Stimulated activated CD4-positive, alpha-beta T cell treated with anti-CD3 and anti-CD28 coated beads, TNF-alpha, amount 100 ng/mL, for 48 hours (primary cell): ENCODE measurements around the gene PKP4.

ENCODE experiments used
- DNase-seq, 3 donors: peaks; one replicate each; pipeline ENCODE4 v3.0.0-alpha.2; 2020; ENCODE audit warnings: low read depth in 3 of 3

Gene PKP4

DNA sequence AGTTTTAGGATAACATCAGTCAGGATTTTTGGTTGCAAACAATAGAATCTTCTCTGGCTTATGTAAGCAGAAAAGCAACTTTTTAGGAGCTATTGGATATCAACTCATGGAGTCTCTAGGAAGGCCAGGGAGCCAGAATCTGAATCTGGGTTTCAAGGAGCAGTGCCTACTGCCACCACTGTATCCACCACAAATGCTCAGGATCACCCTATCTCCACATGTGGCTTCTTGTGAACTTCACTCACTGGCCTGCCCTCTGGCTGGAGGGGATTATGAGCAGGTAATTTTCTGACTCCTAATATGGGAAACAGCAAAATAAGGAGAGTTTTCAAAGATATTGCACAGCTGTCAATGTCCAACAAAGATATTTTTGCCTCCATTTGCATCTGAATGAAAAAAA lies 142.9 kb downstream of the PKP4 start:
- DNase-seq: no peak

DNA sequence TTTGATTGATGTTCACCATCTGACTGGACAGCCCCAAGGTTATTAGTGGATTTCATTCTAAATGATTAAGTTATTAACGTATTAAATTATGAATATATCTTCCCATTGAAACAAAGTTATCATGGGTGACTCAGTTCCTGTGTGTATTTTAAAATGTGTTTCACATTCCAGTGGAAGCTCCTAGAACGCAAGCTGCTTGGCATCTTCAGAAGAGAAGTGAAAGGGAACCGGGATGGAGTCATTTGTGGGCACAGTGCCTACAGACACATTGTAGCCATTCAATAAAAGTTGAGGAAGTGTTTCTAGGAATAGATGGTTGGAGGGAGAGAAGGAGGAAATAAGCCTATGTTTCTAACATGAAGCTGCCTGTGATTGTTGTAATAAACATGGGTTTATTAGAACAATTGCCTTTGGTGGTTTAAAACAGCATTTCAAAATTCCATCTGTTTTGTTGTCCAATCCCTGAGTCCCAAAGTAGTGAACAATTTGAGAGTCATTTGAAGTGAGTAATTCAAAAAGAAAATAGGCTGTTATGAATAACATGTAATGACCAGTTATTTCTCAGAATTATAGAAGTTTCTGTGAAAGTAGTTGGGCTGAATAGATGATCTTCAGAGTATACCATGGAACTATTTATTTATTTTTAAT lies 143.5 kb downstream of the PKP4 start:
- no peak for DNase-seq

DNA sequence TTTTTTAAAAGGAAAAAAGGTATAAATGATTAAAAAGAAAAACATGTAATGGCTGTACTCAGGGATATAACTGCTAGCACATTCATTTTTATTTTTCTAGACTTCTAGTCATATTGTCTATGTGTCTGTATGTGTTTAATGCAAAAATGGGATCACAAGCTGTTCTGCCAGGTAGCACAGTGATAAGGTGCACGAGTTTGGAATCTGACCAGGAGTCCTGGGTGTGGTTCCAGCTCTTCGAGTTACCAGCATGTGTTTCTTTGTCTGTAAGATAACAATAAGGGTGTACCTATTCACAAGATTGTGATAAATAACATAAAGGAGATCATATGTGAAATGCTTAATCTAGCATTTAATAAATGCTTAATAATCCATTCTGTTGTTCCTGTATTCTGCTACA lies 145.3 kb downstream of the PKP4 start:
- DNase-seq: no peak

DNA sequence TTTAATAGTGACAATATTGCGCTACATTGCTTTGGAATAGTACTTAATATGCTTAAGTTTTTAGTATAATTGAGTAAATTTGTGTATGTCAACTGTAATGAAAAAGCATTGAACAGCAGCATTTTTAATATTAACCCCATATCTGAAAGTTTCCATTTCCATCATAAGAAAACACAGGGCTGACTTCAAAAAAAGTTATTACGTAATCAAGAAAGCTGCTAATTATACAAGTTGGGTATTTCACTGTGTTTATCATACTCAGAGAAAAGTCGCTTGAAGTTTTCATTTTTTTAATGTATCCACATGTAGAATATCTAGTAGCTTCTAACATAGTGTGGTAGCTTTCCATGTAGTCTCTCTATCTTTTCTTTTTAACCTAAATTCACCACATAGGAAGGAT lies 146.5 kb downstream of the PKP4 start:
- no peak for DNase-seq

DNA sequence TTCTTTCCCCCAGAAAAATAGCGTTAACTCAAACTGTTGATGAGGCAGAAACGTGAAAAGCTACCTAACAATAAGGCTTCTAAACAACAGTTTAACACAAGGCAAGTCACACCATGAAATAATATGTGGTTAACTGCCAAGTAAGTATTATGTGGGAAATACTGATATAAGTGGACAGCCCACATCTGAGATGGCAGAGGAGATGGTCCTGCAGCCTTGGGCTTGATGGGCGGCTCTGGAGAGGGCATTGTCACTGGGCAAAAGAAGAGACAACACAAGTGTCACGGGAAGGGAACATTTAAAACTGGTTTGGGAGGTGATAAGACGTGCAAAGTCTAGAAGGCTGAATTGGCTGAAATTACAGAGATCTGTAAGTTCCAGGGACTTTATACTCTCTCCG lies 147.2 kb downstream of the PKP4 start:
- DNase-seq: no peak

DNA sequence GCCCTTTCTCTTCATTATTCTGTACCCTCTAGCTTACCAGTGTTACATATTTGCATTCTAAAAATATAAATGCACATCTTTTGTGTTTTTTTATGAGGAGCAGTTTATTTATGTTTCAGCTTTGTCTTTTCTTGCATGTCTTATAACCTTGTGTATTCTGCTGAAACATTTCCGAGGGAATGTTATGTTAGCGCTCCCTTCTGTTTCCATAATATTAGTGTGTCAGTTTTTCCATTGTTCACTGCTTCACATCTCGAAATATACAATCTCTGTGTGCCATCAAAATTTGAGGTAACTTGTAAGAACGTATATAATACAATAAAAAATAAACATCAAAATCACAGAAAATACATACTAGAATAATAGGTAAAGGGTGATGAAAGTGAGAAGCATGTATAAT lies 153.3 kb downstream of the PKP4 start:
- DNase-seq: no peak

DNA sequence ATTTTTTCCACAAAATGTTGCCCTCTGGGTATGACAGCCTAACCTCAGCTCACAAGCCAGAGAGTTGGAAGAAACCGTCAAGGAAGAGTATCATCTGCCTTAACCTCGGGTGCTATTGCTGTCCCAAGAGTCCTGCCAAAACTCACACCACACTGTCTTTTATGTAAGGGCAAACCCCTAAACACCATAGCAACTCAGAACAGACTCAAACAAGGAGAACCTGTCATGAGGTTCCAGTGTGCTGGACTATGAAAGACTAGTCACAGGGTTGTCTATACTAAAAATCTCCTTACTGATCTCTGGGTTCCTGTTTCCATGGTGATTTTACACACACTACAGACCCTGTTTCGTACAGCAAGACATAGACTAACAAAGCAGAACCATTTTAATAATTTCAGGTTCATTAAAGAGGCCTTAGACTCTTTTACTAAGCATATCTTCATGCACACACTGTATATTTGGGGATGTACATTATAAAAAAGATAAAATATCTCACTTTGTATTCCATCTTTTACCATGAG lies 159.8 kb downstream of the PKP4 start:
- no peak for DNase-seq

DNA sequence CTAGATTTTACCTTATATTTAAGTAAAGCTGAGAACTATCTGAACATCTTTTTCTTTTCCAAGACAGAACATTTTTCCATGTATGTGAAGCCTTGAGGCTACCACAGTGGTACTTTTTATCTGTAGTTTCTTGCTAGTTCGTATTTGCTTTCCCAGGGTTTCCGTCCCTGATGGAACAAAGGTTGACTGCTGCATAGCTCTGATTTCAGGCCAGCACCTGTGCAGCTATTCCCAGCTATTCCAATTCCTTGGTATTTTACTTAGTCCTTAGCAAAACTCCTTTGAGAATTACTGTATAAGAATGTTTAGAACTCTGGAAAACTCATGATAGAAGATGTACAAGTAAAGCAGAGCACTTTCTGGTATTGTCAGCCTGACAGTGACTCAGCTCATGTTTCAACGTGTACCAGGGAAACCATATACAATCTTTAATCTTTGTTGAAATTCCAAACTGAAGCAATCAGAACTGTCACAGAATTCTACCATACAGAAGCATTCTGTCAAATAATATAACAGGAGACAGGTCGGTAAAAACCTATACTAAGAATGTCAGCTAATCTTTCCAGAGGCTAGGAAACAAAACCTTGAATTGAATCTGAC lies 162.2 kb downstream of the PKP4 start:
- no peak for DNase-seq

DNA sequence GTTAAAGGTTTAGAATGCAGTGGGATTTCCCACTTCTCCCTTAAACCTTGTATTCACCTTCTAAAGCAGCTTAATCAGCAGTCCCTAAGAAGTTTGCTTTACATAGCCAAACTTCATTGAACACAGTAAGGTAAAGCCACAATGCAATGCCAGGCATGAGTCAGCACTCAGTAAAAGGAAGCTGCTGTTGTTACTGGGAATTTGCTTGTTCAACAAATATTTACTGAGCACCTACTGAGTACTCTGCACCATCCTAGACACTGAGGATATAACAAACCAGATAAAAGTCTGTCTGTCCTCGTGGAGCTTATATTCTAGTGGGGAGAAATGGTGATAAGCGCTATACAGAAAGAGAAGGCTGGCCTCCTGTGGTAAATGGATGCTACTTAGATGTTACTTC lies 162.7 kb downstream of the PKP4 start:
- no peak for DNase-seq

DNA sequence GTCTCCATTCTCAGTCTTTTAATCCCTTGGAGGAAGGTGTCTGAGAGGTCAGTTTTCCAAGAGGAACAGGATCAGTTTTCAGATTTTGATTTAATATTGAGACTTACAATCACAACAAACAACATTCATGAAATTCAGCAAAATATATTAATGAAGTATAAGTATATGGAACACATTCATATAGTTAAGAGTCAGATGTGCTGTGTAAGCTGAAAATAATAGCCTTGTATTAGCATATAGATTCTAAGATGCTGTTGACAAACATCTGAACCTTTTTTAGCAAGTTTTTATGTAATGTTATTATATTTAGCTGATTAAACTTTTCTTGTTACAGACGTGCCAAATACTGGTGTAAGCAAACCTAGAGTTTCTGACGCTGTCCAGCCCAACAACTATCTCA lies 163.9 kb downstream of the PKP4 start:
- DNase-seq: no peak

DNA sequence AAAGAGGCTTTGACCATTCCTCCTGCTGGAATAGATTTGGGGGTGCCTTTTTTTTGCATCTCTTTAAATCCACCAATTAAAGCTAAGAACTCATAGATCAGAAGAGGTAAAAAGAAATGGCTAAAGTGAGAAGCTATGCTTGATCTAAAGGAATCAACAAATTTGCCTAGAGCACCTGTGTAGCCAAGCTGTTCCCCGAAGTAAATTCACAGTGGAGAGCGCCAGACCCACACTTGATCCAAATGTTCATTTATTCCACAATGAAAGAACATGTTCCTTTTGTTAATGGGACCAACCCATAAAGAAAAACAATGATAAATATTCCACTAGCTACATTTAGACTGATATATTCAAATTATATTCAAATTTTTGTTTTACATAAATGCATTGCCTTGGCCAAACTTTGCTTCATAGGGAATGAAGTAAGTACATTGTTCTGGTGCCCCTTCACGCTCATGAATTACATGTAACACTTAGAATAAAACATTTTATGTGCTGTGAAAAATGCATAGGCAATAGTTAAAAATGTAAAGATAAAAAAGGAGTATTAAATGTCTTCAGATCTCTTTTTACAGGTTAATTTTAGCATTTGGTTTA lies 167.4 kb downstream of the PKP4 start:
- no peak for DNase-seq

DNA sequence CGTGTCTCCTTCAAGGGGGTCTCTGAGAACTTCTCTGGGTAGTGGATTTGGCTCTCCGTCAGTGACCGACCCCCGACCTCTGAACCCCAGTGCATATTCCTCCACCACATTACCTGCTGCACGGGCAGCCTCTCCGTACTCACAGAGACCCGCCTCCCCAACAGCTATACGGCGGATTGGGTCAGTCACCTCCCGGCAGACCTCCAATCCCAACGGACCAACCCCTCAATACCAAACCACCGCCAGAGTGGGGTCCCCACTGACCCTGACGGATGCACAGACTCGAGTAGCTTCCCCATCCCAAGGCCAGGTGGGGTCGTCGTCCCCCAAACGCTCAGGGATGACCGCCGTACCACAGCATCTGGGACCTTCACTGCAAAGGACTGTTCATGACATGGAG lies 168.2 kb downstream of the PKP4 start:
- DNase-seq: no peak

DNA sequence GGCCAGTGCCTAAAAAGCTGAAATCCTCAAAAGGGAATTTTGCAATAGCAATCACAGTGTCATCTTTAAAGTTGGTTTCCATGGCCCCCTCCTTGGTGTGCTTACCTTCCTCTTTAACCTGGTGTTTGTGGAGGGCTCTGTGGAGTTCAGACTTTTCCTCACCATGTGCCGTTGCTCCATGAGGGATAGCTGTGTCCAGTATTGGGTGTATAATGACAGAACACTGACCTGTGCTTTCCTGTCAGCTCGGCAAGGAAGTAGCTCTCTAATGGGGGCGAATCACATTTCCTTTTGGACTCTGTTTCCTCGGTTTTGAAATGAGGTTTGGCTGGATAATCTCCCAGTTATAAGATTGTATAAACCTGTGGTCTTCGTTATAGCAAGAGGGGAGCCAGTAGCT lies 172.4 kb downstream of the PKP4 start:
- DNase-seq: no peak

DNA sequence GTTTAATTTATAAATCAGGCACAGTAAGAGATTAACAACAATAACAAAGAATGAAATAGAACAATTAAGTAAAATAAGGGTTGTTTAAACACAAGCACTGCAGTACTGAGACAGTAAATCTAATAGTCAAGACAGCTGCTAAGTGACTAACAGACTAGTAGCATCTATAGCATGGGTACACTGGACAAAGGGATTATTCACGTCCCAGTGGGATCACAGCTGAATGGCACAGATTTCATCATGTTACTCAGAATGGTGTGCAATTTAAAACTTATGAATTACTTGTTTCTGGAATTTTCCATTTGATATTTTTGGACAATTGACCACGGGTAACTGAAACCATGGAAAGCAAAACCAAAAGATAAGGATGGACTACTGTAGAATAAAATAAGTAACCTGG lies 176.5 kb downstream of the PKP4 start:
- no peak for DNase-seq

DNA sequence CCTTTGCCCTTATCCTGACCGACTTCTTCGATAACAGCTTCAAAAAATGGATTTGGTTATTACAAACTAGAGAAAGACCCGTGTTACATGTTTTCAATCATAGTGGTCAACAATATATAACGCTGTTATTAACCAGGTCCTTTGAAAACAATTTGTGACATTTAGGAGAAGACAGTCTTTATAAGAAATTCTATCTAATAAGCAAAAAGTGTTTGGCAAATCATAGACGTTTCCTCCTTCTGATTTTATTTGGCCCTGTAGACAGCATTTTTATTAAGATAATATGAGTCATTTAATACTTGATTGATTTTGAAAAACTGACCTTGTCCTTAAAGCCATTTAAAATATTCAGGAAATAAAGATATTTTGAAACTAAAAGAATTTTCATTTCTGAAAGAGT lies 177.9 kb downstream of the PKP4 start:
- DNase-seq: no peak

DNA sequence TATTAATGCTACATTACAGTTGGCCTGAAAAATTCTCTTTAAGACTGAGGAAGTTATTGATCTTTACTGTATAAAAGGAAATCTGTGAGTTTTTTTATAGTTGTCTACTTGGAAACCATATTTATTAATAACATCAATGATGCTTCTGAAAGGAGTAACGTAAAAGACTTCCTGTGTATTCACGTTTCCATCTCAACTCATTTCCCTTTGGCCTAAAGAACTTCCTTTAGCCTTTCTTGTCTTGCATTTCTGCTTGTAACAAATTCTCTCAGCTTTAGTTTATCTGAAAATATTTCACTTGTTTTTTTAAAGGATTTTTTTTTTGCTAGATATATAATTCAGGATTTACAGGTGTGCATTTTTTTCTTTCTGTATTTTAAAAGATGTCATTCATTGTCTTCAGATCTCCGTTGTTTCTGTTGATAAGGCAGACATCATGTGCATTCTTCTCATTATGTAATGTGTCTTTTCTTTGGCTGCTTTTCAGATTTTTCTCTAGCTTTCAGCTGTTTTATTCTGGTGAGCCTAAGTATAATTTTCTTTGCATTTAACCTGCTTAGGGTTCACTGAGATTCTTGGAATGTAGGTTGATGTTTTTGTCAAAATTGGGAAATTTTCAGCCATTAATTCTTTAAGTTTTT lies 179.3 kb downstream of the PKP4 start:
- DNase-seq: no peak

DNA sequence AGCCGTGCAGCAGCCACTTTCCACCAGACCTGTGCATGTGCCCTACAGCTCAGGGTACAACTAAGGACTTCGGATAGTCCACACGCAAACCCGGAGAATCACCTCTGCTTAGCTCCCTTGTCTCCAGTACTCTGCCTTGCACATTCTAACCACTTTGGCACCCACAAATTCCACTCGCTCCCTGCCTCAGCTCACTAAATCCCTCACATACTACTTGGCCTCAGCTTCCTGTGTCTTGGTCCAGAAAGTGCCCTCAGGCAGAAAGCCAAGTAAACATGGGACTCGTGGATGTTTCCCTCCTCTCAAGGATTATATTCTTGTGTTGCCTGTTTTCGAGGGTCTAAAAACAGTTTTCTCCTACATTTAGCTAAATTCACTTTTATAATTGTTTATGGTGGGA lies 180.6 kb downstream of the PKP4 start:
- DNase-seq: no peak

DNA sequence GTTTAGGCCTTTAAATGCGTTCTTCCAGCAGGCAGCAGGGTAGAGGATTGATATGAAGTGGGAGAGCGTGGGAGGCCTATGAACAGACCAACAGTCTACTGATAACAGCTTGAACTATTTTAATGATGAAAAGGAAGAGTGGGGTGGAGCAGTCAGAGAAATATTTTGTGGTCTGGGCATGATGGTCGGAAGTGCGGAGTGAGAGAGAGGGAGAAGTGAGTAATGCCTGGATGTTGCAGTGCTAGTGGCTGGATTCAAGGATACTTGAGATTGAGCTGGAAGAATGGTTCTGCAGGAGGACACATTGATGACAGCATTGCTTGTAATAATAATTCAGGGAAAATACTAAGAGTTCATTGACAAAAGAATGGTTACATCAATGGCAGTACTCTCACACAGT lies 187.4 kb downstream of the PKP4 start:
- no peak for DNase-seq

DNA sequence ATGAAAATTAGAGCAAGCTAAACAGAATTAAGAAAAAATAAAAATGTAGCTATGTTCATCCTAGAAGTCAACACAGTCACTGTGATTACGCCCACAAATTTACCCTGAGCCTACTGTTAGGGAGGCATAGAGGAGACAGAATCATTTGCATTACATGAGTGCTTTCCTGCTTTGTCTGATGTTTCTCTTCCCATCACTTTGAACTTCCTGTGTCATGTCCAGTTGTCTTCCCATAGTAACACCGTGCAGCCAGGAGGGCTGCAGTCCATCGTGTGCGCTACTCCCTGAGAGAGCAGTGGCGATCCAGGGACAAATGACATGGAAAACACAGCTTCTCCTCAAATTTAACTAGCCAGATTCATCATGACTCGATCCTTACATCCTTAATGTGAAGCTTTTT lies 188.5 kb downstream of the PKP4 start:
- DNase-seq: no peak

DNA sequence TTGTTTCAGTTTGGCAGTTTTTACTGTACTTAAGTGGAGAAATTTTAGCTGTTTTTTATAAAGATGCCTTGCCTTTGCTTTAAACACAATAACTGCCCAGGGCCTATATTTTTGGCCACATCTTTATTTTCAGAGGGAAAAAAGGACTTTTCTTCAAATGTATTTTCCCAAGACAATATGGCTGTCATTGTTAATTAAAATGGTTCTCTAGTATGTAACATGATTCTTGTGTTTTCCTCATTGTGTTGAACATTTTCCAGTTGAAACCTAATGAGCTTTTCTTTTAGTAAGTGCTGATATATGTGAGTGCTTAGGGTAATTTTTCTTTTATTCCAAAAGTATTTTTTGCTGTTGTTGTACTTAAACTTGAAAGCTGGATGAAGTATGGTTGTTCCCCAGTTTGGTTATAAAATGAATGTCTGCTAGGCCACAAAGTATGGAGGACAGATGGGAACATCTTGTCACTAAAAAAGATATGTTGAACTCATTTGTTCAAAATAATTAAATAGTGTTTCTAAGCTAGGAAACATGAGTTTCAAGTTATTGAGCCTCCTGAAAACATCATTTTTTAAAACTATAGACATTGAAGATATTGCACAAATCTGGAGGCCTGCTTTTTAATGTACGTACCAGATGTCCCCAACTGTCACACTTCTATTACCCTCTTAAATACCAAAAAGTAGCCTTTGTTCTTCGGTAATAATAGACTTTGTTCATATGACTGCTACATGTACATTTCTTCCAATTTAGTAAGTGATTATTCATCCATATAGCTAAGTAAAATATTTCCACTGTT lies 190.9 kb downstream of the PKP4 start:
- no peak for DNase-seq

DNA sequence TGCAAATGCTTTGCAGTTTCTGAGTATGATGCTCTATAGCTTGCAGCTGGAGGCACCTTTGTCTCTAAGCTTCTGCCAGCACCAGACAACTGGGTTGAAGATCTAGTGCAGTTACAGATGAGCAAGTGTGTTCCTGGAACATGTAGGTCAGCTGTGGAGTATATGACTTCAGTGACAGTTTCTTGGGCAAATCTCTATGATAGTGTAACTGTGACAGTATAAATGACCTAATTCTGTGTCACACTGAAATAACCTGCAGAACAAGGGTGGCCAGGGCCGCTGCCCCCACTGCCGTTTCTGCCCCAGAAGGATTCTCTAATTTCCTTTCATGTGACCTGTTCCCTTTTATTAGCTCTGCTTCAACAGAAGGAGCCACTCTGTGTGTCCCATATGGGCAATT lies 193.1 kb downstream of the PKP4 start:
- DNase-seq: no peak

DNA sequence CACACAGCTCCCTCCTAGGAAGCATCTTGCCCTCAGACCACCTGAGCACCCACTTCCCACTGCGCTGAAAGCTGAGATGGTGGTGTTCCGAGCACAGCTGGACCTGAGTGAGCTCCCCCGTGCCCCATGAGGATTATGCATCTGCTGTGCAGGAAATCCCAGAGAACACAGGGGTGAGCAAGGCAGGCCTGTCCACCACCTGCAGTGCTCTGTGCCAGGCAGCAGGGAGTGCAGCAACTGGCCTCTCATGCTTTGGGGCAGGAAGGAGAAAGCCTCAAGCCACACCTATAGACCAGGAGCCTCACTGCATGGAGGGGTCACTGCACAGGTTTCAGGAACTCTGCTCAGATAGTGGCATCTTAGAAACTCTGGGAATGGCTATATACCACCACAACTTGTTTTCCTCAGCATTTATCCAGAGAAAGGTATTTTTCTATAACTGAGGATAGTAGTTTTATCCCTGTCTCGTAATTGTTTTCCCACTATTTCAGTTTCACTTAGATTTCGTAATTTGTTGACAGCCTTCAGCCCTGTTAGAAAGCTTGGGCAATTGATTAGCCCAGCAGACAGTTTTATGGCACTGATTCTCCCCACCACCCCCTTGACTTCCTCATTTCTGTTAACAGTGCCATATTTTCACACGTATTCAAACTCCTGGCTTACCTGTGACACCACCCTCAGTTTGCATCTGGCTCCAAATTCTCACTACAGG lies 194.1 kb downstream of the PKP4 start:
- DNase-seq: no peak
